Iris pigment epithelial cell (primary cell): ENCODE measurements around the gene MLLT1.
"Not testable (repeated sequence)": the region's sequence is repeated elsewhere in the genome, so short reads cannot be mapped to it uniquely, and the experiment has no call there.

Experiments
- DNase-seq: peaks from one replicate; pipeline ENCODE4 v3.0.0-alpha.2; 2011; ENCODE audit warnings: low read depth

Gene MLLT1, protein sequence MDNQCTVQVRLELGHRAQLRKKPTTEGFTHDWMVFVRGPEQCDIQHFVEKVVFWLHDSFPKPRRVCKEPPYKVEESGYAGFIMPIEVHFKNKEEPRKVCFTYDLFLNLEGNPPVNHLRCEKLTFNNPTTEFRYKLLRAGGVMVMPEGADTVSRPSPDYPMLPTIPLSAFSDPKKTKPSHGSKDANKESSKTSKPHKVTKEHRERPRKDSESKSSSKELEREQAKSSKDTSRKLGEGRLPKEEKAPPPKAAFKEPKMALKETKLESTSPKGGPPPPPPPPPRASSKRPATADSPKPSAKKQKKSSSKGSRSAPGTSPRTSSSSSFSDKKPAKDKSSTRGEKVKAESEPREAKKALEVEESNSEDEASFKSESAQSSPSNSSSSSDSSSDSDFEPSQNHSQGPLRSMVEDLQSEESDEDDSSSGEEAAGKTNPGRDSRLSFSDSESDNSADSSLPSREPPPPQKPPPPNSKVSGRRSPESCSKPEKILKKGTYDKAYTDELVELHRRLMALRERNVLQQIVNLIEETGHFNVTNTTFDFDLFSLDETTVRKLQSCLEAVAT

DNA sequence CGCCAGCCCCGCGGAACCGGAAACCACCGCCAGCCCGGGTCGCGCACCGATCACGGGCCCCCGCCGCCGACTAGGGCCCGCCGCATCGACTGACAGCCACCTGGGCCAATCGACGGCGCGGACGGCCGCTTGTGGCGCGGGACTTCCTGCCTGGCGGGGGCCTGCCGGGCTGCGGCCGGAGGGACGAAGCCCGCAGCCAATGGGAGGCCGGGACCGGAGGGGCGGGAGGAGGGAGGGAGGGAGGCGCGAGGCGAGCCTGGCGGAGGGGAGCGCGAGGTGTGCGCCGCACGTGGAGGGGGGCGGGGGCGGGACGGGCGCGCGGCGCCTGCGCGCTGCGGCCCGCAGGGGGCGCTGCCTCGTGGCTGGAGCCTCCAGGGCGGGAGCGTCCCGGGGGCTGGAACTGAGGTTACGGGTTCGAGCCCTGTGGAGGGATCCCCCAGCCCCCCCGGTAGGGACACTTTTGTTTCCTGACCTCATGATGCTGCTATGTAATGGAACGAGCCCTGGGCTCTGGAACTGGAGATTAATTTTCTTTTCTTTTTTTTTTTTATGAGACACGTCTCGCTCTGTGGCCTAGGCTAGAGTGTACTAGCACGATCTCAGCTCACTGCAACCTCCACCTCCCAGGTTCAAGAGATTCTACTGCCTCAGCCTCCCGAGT lies at the start of gene MLLT1:
Gene MLLT1, minus strand, starts transcription at position 45 of the 661 bp plus-strand sequence. CDS start 191 bp downstream, outside the sequence.
- DNase-seq, result peak; percentile 98

DNA sequence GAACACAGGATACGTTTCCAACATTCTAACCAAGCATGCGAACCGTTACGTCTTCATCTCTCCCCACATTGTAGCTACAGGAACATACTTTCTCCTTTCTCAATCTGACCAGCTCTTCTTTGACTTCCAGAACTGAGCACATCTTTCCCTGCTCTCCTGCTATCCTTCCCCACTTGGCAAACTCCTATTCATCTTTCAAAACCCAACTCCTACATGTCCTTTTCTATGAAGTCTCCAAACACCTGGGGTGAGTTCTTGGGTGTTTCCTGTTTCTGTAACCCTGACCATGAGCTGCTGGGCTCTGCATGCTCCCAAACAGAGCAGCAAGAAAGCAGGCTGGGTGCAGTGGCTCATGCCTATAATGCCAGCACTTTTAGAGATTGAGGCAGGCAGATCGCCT lies 47.0 kb upstream of the MLLT1 start:
- no peak for DNase-seq

DNA sequence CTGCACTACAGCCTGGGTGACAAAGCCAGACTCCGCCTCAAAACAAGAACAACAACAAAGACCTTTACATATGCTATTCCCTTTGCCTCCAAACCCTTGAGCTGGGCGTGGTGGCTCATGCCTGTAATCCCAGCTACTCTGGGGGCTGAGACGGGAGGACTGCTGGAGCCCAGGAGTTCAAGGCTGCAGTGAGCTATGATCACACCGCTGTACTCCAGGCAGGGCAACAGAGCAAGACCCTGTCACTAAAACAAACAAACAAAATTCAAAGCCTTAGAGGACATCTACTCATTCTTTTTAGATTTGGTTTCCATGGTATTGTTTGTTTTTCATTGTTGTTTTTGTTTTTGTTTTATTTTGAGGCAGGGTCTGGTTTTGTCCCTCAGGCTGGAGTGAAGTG lies 45.8 kb upstream of the MLLT1 start:
- DNase-seq, result no peak

DNA sequence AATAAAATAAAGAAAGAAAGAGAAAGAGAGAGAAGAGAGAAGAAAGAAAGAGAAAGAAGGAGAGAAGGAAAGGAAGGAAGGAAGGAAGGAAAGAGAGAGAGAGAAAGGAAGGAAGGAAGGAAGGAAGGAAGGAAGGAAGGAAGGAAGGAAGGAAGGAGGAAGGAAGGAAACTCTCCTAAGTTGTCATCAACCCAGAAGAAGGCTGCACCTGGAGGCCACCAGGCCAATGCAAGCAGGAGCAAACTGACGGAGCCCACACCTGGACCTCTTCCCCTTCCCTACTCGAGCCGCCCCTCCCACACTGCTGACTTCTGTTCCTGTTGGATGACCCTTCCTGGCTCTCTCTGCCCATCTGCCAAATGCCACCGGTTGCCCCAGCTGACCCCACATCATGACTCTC lies 45.0 kb upstream of the MLLT1 start:
- DNase-seq, result no peak

DNA sequence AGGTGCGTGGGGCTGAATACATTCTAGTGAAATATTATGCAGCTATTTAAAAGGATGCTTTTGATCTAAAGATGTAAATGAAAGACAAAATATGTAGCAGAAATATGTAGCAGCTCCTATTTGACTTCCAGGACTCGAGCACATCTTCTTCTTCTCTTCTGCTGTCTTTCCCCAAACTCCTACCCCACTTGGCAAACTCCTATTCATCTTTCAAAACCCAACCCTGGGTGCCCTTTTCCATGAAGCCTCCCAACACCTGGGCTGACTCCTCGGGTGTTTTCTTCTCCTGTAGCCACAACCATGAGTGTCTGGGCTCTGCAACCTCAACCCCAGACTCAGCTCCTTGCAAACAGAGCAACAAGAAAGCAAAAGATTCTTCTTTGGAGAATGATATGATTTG lies 42.5 kb upstream of the MLLT1 start:
- DNase-seq, result no peak

DNA sequence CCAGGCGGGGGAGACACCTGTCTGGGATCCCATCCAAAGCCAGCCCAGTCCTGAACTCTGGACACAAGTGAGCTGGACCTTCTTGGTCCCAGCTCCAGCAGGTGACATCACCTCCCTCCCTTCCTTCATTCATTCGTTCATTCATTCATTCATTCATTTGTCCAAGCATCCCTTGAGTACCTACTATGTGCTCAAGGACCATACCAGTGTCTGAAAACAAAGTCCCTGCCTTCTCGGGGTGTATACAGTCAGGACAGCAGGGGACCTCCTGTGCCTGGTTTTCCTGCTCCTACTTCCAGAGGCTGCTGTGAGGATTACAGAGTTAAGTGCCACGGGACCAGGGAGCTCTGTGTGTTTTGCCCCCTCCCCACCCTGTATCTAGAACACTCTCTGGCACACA lies 39.6 kb upstream of the MLLT1 start:
- no peak for DNase-seq

DNA sequence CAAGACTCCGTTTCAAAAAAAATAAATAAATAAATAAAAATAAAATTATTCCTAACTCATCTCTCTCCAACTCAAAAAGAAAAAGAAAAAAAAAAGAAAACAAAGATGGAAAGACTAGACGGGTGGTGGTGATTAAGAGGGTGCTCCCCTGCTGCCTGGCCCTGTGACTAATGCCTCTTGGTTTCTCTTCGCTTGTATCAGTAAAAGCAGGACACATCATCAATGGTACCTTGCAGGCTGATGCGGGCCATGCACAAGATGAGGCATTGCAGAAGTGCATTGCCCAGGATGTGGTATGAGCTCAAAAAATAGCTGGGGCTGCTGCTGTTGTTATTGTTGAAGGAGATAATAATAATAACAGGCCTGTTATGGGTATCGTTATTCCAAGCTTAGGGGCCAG lies 39.0 kb upstream of the MLLT1 start:
- peak; percentile 21 for DNase-seq

DNA sequence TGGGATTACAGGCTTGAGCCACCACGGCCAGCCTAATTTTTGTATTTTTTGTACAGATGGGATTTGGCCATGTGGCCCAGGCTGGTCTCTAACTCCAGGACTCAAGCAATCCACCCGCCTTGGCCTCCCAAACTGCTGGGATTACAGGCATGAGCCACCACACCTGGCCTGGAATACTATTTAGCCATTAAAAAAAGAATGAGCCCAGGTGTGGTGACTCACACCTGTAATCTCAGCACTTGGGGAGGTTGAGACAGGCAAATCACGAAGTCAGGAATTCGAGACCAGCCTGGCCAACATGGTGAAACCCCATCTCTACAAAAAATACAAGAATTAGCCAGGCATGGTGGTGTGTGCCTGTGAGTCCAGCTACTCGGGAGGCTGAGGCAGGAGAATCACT lies 35.9 kb upstream of the MLLT1 start:
- DNase-seq, result not testable (repeated sequence)

DNA sequence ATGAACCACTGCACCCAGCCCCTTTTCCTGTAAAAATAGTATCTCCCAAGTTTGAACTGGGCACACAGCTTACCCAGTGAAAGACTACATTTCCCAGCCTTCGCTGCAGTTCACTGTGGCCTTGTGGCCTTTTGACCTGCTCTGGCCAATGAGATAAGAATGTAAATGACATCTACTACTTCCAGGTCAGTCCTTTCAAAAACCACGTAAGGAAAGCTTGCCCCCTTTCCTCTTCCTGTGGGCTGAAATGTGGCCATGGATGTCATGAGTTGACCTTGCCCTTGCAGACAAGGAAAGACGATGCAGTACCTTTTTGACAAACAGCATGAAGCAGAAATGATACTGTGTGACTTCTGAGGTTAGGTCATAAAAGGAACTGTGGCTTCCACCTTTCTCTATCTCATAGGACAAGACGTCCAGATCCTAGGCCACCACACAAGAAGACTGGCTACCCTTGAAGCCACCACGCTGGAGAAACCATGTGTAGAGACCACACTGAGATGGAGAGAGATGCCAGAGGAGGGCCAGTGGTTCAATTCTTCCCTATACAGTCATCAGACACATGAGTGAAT lies 33.7 kb upstream of the MLLT1 start:
- DNase-seq, result no peak

DNA sequence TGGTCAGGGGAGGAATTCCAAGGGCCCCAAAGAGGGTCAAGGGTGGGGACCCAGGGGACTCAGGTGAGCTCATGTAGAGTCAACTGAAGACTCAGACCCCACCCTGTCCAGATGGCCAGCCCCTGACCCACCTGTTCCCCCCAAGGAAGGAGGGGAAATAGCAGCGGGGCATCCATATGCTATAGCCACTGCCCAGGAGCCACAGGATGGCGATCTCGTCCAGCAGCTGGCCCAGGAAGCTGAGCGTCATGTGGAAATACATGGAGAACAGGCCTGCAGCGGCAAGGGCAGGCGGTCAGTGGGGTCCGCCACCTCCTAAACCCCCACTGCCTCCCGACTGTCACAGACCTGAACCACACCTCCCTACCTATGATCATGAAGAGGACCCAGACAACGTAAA lies 32.2 kb upstream of the MLLT1 start:
- DNase-seq, result no peak

DNA sequence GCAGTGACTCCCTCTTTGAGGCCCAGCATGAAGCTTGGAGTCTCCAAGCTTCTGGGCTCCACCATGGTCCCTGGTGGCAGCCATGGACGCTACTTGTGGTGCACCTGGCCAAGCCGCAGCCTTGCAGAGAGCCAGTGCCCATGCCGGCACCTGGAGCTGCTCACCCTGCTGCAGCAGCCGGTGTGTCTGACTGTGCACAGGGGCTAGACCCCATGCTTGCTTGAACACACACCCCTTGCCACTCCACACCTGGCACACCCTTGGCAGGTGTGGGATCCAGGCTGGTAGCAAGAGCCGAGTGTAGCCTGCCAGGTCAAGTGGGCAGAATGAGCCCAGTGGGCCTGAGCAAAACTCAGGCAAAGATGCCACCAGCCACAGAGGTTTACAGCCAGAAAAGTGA lies 18.6 kb upstream of the MLLT1 start:
- DNase-seq, result no peak

DNA sequence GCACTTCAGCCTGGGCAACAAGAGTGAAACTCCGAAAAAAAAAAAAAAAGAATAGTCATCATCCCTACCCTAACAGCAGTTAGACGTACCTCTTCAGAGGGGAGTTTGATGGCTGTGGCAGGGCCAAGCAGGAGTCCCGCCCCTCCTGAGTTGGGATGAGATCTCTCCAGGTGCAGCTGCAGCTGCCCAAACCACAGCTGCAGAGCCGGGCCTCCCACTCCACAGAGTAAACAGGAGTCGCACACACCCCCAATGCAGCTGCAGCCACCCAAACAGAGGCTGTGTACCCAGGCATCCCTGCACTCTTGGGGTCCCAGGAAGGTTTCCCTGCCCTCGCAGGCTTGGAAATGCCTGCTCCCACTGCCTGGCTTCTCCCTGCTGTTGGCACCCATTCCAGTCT lies 17.4 kb upstream of the MLLT1 start:
- no peak for DNase-seq

DNA sequence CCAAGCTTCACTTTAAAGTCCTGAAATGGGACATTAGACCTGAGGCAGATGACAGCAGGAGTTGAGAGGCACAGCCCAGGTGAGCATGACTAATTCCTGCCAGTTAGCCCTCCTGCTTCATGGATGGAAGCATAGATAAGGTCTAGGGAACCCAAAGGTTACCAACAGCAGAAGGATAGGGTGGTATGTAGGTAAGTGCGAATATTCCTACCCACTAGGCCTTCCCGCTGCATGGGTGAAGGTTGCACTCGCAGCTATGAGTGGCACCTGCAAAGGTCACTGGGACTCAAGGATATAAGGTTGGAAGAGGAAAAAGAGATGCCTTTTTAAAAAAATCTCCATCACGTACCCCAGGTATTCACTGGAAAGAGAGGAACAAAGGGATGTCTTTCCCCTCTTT lies 12.2 kb upstream of the MLLT1 start:
- no peak for DNase-seq

DNA sequence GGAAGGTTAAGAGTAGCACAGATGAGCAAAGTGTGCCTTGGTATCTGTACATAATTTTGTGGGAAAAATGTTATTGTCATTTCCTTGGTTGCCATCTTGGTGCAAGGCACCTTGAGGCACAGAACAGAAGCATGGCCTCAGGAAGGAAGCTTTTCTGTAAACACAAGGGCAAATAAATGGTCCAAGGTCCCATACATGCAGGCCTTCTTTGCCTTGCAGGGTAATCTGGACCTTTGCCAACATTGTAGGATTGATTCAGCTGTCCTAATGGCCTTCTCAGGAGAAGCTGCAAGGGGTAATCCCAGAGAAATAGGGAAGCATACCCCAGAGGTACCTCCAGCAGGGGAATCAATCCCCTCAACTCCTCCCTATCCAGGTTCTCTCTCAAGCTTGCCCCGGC lies 9.0 kb upstream of the MLLT1 start:
- DNase-seq, result no peak

DNA sequence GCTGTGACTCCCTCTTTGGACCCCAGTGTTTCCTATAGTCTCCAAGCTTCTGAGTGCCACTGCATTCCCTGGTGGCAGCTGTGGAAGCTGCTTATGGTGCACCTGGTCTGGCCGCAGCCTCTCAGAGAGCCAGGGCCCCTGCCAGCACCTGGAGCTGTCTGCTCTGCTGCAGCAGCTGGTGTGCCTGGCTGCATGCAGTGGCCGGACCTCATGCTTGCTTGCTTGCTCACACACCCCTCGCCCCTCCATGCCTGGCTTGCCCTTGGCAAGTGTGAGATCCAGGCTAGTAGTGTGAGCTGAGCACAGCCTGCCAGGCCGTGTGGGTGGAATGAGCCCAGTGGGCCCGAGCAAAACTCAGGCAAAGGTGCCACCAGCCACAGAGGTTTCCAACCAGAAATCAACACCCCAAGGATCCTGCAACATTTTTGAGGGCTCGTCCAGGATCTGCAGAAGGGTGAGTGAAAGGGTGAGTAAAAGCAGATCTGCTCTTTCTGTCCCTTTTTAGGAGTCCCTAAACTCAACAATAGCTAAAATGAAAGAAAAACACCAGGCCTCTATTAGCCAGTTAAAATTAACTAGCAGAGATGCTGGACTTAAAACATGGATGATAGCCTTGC lies 7.6 kb upstream of the MLLT1 start:
- no peak for DNase-seq

DNA sequence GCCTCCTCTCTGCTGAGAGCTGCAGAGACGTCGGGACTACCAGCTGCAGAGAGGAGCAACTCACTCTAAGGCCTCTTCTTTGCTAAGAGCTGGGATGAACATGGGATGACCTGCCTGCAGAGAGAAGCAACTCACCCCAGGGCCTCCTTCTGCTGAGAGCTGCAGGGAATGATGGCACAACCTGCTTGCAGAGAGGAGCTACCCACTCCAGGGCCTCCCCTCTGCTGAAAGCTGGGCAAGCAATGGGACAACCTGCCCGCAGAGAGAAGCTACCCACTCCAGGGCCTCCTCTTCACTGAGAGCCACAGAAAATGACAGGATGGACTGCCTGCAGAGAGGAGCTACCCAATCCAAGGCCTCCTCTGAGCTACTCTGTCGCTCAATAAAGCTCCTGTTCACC lies 6.9 kb upstream of the MLLT1 start:
- no peak for DNase-seq

DNA sequence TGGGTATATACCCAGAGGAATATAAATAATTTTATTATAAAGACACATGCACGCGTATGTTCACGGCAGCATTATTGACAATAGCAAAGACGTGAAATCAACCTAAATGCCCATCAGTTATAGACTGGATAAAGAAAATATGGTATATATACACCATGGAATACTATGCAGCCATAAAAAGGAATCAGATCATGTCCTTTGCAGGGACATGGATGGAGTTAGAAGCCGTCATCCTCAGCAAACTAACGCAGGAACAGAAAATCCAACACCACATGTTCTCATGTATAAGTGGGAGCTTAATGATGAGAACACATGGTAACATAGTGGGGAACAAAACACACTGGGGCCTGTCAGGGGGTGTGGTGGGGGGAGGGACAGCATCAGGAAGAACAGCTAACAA lies 2.6 kb upstream of the MLLT1 start:
- not testable (repeated sequence) for DNase-seq

DNA sequence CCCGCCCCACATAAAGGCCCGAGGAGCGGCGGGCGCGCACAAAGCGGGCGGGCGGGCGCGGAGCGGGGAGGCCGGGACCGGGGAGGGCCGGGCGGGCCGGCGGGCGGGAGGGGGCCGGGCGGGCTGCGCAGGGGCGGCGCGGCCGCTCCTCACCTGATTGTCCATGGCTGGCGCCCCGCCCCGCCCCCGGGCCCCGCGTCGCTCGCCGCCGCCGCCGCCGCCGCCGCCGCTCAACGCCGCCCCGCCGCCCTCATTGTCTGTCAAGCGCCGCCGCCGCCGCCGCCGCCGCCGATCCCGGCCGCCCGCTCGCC lies 200 bp downstream of the MLLT1 start:
- no peak for DNase-seq

DNA sequence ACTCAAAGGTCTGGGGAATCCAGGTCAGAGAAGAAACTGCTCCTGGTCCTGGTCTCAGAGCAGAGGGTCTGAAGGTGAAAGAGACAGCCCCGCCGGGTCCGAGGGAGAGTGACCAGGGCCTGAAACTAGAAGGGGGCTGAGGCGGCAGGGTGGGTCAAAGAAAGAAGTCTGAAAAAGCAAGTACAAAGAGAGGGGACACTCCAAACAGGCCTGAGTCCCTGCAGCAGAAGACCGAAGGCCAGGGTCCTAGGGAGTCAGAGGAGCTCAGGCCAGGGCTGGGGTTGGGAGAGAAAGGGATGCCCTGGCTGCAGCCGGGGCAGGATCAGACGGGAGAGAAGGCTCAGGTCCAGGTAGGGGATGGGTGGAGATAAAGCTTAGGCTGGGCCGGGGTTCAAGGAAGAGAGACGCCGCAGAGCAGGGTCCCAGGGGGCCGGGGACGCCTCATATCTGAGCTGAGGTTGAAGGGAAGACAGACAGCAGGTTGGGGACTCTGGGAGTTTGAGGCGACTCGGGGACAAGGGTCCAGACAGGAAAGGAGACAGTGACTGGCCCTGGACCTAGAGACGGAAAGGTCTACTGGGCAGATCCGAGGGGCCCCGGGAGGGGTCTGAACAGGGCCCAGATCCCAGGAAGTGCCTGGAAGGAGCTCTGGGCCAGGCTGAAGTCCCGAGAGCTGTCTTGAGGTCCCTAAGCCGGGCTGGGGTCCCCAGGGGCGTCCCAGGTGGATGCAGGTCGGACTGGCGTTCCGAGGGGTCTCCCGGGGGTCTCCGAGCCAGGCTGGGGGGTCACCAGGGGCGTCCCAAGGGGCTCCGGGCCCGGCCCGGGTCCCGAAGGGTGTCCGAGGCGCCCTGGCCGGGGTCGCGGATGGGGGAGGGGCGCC lies 795 bp downstream of the MLLT1 start:
- DNase-seq, result no peak

DNA sequence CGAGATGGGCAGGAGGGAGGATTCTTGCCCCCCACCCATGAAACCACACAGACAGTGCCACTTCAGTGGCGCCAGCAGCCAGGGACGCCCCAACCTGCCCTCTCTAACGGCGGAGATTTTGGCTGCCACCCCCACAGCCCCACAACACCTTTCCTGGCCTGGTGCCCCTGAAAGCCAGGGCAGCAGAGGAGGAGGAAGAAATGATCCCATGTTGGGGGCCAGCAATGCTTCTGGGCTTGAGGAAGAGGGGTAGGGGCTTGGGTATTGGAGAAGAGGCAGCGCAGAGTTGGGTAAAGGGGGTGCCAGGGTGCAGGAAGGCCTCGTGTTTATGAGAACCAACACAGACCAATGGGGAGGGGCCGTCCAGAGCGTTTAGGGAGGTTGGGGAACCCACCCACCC lies 1.7 kb downstream of the MLLT1 start:
- DNase-seq, result no peak

DNA sequence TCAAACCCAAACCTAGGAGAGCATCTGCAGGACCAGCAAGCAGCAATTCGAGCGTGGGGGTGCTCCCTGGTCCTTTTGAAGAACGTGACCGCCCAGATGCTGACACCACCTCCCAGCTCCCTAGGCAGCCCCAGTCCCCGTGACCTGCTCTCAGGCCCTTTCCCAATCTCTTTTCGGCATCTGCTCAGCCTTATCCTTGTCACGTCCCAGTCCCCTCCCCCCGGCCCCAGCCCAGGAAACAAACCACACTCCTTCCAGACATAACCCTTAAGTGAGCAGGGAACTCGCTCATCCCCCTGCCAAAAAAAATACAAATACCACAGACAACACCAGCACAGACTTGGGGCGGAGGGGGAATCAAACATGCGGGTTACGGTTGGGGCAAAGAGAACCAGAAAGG lies 3.3 kb downstream of the MLLT1 start:
- DNase-seq, result peak; percentile 72
